HG03469 (cell line): ENCODE results near the gene HSP90AA1.
"Not testable (repeated sequence)": the region's sequence is repeated elsewhere in the genome, so short reads cannot be mapped to it uniquely, and the experiment has no call there.

ENCODE experiments used
- ATAC-seq: cut with Tn5 transposase; IDR thresholded peaks from one replicate; pipeline ENCODE4 v1.9.1; 2021; ENCODE audit warnings: mild to moderate bottlenecking, moderate library complexity, moderate number of reproducible peaks; ENCODE audit not compliant: unreplicated experiment

The HSP90AA1 gene

DNA sequence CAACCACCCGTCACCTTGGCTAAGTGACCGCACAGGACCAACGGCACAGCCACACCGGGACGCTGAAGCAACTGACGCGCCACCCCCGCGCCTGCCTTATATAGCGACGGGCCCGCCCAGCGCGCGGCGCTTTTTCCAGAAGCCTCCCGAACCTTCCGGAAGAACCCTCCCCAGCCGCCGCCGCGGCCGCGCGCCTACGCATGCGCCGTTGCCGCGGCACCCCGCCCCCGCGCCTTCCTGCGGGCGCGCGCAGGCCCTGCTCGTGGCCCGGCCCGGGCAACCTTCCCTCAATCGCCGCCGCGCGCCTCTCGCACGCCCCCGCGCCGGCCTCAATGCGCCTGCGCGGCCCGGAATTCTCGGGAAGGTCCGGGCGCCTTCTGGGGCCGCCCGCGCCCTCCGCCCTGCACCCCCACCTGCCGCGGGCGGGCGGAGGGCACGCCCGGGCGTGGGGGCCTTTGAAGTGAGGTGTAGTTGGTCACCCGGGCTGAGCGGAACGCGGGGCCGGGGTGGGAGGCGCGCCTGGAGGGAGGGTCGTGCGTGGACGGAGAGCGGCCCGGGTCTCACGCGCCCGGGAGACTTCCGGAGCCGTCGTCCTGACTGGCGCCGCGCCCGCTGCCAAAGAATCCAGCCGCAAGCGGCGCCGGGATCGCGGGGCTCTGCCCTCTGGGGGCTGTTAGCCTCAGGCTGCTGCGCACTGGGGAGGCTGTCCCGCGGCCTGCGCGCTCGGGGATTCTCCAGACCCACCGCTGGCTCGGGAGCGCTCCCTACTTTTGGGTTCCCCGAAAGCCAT, at the start of gene HSP90AA1:
HSP90AA1 (minus strand) TSS at position 73 of the 790 bp plus-strand sequence. CDS start 666 bp downstream, outside the sequence.
- ATAC-seq: peak; percentile 55

DNA sequence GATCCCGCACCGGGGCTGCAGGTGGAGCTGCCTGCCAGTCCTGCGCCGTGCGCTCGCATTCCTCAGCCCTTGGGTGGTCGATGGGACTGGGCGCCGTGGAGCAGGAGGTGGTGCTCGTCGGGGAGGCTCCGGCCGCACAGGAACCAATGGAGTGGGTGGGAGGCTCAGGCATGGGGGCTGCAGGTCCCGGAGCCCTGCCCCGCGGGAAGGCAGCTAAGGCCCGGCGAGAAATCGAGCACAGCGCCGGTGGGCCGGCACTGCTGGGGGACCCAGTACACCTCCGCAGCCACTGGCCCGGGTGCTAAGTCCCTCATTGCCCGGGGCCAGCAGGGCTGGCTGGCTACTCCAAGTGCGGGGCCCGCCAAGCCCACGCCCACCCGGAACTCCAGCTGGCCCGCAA, 48.6 kb upstream of the HSP90AA1 start:
- not testable (repeated sequence) for ATAC-seq

DNA sequence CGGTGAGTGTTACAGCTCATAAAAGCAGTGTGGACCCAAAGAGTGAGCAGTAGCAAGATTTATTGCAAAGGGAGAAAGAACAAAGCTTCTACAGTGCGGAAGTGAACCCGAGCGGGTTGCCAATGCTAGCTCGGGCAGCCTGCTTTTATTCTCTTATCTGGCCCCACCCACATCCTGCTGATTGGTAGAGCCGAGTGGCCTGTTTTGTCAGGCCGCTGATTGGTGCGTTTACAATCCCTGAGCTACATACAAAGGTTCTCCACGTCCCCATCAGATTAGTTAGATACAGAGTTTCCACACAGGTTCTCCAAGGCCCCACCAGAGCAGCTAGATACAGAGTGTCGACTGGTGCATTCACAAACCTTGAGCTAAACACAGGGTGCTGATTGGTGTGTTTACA, 47.9 kb upstream of the HSP90AA1 start:
- not testable (repeated sequence) for ATAC-seq

DNA sequence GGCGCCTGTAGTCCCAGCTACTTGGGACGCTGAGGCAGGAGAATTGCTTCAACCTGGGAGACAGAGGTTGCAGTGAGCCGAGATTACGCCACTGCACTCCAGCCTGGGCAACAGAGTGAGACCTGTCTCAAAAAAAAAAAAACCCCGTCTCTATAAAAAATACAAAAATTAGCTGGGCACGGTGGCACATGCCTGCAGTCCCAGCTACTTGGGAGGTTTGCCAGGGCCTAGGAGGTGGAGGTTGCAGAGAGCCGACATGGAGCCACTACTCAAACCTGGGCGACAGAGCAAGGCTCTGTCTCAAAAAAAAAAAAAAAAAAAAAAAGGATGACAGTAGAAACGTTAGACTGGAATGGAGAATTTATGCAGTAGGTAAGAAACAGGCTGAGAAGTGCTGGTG, 47.2 kb upstream of the HSP90AA1 start:
- ATAC-seq: not testable (repeated sequence)

DNA sequence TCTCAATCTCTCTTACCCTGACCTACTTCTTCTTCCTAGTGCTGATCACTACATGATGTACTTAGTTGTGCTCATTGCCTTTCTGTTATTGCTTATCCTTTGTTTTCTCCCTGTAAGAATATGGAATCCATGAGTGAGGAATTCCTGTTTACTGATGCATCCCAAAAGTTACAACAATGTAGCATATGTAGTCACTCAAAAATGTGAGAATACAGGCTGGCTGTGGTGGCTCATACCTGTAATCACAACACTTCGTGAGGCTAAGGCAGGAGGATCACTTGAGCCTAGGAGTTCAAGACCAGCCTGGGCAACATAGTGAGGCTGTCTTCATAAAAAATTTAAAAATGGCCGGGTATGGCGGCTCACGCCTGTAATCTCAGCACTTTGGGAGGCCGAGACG, 44.9 kb upstream of the HSP90AA1 start:
- ATAC-seq: no peak

DNA sequence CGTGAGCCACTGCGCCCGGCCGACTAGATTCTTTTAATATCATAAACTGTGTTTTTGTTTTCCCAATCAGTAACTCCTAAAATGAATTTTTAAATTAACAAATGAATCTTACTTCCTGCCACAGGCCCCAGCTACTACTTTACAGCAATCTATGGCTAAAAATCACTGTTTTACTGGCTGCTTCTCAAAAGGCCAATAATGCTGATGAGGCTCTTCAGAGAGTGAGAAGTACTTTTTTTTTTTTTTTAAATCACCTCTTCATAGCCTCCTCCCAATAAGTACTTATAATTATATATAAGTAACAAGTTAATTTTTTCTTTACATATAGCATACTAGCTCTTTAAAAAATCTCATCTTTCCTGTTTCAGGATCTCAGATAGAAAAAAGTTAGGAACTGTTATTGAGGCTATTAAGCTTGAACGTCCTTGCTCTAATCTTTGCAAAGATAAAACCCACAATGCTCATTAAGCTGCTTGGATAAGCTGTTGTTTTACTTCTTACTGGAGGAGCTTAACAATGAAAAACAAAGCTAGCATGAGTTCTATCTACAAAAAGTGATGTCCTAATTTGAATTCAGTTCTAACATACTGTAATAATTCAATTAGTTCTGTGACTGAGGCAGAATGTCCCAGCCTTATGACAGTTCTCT, 40.1 kb upstream of the HSP90AA1 start:
- no peak for ATAC-seq

DNA sequence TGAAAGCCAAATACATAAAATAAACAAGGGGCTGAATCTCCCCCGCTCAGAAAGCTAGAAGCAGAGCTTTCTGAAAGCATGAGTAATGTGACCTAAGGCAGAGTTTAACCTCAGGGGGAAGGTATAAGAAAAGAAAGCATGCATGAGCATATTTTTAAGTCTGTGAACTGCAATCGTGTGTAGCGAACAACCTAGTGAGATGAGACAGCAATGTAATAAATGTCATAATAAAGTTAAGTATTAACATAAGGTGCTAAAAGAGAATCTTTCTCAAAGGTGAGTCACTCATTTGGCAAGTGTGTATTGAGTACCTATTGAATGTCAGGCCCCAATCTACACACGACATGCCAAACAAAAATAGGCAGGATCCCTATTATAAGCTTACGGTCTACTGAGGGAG, 38.7 kb upstream of the HSP90AA1 start:
- no peak for ATAC-seq

DNA sequence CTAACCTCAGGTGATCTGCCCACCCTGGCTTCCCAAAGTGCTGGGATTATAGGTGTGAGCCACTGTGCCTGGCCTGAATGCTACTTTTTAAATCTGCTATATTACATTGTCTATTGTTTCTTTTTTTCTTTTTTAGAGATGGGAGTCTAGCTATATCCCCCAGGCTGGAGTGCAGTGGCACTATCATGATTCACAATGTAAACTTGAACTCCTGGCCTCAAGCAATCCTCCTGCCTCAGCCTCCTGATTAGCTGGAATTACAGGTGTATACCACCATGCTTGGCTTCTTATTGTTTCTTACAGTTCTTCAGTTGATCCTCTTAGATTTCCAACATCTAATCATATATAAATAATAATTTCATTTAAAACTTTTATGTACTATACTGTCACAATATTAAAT, 37.6 kb upstream of the HSP90AA1 start:
- no peak for ATAC-seq

DNA sequence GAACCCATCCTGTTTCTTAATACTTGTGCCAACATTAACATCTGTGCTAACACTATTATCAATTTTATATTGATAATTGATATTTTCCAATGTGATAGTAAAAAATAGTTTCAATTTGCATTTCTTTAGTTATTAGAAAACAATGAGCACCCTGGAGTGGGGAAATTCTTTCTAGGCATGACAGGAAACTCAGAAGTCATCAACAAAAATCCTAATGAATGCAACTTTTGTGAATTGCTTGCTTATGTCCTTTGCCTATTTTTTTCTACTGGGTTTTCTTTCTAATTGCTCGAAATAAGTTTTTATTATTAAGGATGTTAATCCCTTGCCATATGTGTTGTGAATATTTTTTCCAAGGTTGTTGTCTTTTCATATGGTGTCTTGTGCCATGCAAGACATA, 34.7 kb upstream of the HSP90AA1 start:
- ATAC-seq: no peak

DNA sequence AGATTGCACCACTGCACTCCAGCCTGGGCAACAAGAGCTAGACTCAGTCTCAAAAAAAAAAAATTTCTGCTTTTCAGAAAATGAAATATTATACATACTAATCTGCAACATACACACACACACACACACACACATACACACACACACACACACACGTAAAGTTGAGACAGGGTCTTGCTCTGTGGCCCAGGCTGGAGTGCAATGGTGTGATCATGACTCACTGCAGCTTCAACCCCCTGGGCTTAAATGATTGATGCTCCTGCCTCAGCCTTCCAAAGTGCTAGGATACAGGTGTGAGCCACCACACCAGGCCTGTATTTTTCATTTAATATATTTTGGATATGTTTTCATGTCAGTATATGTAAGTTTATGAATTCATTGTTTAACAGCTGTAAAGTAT, 34.0 kb upstream of the HSP90AA1 start:
- no peak for ATAC-seq

DNA sequence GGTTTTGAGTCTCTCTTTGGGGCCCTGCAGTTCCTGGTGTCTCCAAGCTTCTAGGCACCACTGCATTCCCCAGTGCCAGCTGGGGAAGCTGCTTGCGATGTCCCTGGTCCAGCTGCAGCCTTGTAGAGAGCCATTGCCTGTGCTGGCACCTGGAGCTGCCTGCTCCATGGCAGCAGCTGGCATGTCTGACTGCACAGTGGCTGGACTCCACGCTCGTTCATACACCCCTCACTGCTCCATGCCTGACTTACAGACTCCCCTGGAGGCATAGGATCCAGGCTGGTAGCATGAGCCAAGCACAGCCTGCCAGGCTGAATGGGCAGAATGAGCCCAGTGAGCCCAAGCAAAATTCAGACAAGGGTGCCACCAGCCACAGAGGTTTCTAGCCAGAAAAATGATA, 31.0 kb upstream of the HSP90AA1 start:
- ATAC-seq: no peak

DNA sequence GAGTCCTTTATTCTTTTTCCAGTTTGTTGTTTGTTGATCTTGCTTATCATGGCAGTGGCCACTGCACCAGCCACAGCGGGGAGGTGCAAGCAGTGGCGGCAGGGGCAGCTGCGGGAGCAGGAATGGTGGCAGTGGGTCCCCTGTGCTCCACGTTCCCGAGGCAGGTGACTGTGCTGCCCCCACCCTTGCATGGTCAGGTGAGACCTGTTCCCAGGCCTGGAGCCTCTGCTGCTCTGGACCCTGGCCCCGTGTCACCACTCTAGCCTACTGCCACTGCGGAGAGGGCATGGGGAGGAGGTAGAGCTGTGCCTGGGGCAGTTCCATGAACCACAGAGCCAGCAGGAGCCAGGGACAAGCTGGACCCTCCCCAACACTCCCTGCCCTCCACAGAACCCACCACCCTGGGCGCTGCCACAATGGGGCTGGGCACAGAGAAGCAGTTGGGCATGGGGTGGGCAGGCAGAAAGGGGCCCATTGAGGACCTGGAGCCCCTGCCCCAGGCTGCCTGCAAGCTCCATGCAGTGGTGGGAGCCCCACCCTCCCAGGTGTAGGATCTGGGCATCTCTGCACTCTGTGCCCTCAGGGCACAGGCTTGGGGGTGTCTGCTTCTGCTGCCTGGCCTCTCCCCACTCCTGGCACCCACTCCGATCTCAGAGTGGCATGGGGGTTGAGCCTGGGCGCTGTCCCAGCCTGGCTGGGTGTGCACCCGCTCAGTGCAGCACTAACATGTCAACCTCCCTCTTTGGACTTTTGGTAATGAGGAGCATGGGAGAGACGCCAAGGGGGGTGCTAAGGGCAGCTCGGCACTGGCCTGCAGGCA, 29.7 kb upstream of the HSP90AA1 start:
- no peak for ATAC-seq

DNA sequence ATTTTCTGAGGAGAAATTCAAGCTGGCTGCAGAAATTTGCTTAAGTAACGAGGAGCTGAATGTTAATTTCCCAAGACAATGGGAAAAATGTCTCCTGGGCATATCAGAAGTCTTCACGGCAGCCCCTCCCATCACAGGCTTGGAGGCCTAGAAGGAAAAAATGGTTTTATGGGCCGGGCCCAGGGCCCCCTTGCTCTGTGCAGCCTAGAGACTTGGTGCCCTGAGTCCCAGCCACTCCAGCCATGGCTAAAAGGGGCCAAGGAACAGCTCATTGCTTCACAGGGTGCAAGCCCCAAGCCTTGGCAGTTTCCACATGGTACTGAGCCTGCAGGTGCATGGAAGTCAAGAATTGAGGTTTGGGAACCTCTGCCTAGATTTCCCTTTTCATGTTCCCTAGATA, 24.3 kb upstream of the HSP90AA1 start:
- ATAC-seq: no peak

DNA sequence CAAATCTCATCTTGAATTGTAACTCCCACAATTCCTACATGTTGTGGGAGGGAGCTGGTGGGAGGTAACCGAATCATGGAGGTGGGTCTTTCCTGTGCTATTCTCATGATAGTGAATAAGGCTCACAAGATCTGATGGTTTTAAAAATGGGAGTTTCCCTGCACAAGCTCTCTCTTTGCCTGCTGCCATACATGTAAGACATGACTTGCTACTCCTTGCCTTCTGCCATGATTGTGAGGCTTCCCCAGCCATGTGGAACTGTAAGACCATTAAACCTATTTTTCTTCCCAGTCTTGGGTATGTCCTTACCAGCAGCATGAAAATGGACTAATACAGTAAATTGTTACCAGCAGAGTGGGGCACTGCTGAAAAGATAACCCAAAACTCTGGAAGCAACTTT, 22.5 kb upstream of the HSP90AA1 start:
- not testable (repeated sequence) for ATAC-seq

DNA sequence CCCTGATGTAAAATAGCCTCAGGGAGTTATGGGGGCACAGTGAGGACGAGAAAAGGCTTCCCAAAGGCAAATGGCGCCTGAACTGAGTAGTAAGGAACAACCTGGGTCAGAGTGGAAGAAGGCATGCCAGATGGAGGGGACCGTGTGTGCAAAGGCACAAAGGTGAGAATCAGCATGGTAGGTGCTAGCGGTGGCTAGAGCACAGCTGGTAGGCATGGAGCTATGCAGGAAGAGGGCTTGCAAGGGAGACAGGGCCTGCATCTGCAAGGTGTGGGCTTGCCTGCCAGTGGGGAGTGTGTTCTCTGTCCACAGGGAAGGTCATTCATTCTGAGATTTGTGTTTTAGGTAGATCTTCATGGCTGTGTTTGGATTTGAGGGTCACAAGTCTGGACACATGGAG, 18.5 kb upstream of the HSP90AA1 start:
- ATAC-seq: no peak

DNA sequence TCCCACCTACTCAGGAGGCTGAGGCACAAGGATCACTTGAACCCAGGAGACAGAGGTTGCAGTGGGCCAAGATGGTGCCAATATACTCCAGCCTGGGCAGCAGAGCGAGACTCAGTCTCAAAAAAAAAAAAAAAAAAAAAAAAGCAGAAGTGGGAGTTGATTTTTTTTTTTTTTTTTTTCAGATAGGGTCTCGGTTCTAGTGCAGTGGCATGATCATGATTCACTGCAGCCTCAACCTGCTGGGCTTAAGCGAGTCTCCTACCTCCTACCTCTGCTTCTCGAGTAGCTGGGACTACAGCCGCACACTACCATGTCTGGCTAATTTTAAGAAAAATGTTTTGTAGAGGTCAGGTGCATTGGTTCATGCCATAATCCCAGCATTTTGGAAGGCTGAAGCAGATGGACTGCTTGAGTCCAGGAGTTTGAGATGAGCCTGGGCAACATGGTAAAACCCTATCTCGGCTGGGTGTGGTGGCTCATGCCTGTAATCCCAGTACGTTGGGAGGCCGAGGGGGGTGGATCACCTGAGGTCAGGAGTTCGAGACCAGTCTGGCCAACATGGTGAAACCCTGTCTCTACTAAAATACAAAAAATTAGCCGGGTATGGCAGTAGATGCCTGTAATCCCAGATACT, 16.3 kb upstream of the HSP90AA1 start:
- ATAC-seq: no peak

DNA sequence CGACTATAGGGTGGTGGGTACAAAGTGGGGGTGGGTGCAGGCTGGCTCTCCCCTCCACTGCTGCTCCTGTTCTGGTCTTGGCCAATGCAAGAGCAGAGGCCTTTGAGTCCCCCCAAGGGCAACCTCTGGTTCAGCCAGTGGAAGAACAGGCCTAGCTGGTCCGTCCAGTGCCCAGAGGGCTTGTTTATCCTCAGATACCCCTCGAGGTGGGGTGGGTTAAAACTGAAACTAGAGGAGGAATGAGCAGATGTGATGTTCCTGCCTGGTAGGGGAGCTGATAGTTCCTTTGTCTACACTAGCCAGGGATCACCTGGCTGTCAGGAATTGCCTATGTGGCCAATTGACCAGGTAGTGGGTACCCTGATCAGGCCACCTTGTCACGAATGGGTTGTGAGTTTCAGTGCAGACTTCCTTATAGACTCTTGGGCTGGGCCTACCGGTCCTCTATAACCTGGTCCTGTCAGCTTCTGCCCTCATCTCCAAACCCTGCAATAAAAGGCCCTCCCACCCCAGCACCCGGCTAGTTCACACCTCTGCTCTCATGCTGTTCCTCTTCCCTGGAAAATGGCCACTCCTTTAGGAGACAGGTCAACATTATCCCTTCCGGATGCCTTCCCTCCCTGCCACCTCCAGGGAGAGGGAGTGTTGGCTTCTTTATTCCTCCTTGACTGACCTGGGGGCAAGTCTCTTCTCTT, 10.7 kb upstream of the HSP90AA1 start:
- ATAC-seq: no peak

DNA sequence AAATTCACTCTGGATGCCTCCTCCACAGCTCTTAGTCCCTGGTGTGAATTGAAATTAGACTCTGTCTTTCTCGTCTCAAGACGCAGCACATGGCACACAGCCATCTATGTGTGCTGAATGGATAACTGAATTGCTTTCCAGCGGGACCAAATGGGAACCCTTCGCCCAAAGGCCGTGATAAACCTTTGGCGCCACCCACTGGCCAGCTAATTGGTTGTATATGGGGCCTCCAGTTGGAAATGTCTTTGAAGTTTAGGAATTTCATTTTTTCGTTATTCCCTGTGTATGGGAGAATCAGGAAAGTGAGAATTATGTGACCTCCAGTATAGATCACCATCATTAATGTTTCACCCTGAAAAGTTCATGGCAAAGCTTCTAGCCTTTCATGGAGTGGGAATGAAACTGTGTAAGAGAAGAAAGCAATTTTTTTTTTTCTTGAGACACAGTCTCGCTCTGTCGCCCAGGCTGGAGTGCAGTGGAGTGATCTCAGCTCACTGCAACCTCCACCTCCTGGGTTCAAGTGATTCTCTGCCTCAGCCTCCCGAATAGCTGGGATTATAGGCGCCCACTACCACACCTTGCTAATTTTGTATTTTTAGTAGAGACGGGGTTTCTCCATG, 9.8 kb upstream of the HSP90AA1 start:
- no peak for ATAC-seq

DNA sequence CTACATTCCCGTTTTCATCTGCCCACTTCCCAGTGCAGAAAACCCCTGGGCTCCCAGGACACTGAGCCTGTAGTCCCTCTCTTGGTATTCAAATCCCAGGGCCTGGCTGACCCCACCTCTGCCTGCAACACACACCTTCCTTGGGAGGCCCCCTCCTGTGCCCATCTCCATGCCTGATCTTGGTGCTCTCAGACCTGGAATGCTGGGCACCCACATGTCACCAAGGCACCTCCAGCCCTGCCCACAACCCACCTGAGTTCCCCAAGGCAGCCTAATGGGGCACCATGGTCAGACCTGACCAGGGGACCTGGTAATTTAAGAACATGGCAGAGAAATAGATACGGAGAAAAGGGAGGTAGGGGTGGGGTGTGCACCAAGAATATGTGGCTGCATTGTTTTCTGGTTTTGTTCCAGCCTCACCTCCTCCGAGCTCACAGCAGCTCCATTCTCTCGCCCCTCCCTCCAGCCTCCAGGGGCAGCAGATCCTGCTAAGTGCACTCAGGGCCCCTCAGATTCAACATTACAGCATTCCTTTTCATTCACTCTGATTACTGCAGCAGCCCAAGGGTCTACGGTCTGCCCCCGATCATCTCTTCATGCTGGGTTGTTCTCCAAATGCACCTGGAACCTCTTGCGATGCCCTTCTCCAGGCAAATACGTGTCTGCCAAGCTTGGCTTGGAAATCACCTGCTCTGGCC, 9.2 kb upstream of the HSP90AA1 start:
- no peak for ATAC-seq
